Type B pancreatic cell (in vitro differentiated cells): ENCODE measurements around the gene SLC23A2. TPM values are rescaled to one million over a fixed set of nuclear protein-coding genes. Genes with fewer than 3 reads are reported as not detected.
"Not testable (repeated sequence)": the region's sequence is repeated elsewhere in the genome, so short reads cannot be mapped to it uniquely, and the experiment has no call there.

Source experiments
- DNase-seq: peaks from one replicate; pipeline ENCODE4 v3.0.0; 2021; ENCODE audit warnings: mixed read lengths; ENCODE audit not compliant: unreplicated experiment; ENCODE audit errors: extremely low spot score
- H3K27ac Mint-ChIP-seq: 2 replicates; pipeline ENCODE4 v1.8.0; 2021; ENCODE audit warnings: mild to moderate bottlenecking, mixed read lengths
- H3K27me3 Mint-ChIP-seq: 2 replicates; pipeline ENCODE4 v1.8.0; 2021; ENCODE audit warnings: mixed read lengths
- H3K36me3 Mint-ChIP-seq: 2 replicates; pipeline ENCODE4 v1.8.0; 2021; ENCODE audit warnings: mixed read lengths
- H3K4me1 Mint-ChIP-seq: one replicate; pipeline ENCODE4 v1.8.0; 2021; ENCODE audit warnings: mixed read lengths; ENCODE audit not compliant: unreplicated experiment
- H3K4me3 Mint-ChIP-seq: 2 replicates; pipeline ENCODE4 v1.8.0; 2021; ENCODE audit warnings: mild to moderate bottlenecking, mixed read lengths
- H3K9me3 Mint-ChIP-seq: 2 replicates; pipeline ENCODE4 v1.8.0; 2021; ENCODE audit warnings: mixed read lengths
- CTCF ChIP-seq: fragments of 200-600 bp; sonication (generic); conservative IDR thresholded peaks from 2 replicates; pipeline ENCODE4 v1.5.0; 2021; ENCODE audit warnings: antibody characterized with exemption, mild to moderate bottlenecking
- total RNA-seq: library from RNA; stranded (reverse); gene quantifications from 2 replicates; pipeline ENCODE4 v1.2.1, GENCODE V29; 2021; ENCODE audit warnings: low replicate concordance

Gene SLC23A2
- total RNA-seq, 1 donor from 2014 or later, result 19.6 TPM

- no peak for DNase-seq
- no peaks in the 10 kb centered on the region for H3K27me3 Mint-ChIP-seq
- H3K27ac Mint-ChIP-seq, result no peak overlapping the region
- TF ChIP-seq CTCF, result no peak
- peaks cover 36% of the 10 kb centered on the region for H3K4me1 Mint-ChIP-seq
- no peak overlapping the region for H3K4me3 Mint-ChIP-seq
- peaks cover 21% of the 10 kb centered on the region for H3K36me3 Mint-ChIP-seq
- no peaks in the 10 kb centered on the region for H3K9me3 Mint-ChIP-seq
Measured at GRCh38 chr20:4925842-4926530, 75.3 kb downstream of the SLC23A2 start.

- Mint-ChIP-seq H3K27me3 (no peaks in the 10 kb centered on the region), H3K9me3 (no peaks in the 10 kb centered on the region), H3K36me3 (peaks cover 18% of the 10 kb centered on the region), H3K4me1 (peaks cover 32% of the 10 kb centered on the region), H3K4me3 (no peak overlapping the region), H3K27ac (no peak overlapping the region)
- DNase-seq, result no peak
- no peak for TF ChIP-seq CTCF
Measured at GRCh38 chr20:4924446-4924845, 76.9 kb downstream of the SLC23A2 start.

- no peaks in the 10 kb centered on the region for H3K27me3 Mint-ChIP-seq
- H3K4me3 Mint-ChIP-seq, result no peak overlapping the region
- H3K27ac Mint-ChIP-seq, result no peak overlapping the region
- H3K9me3 Mint-ChIP-seq, result no peaks in the 10 kb centered on the region
- no peak for TF ChIP-seq CTCF
- H3K36me3 Mint-ChIP-seq, result peaks cover 18% of the 10 kb centered on the region
- H3K4me1 Mint-ChIP-seq, result peaks cover 32% of the 10 kb centered on the region
- DNase-seq, result no peak
Measured at GRCh38 chr20:4924032-4924431, 77.3 kb downstream of the SLC23A2 start.

GRCh38 chr20:4922186-4922585 lies 79.1 kb downstream of the SLC23A2 start:
- H3K36me3 Mint-ChIP-seq, result peaks cover 12% of the 10 kb centered on the region
- no peak for DNase-seq
- H3K4me1 Mint-ChIP-seq, result peaks cover 45% of the 10 kb centered on the region
- no peak overlapping the region for H3K4me3 Mint-ChIP-seq
- no peaks in the 10 kb centered on the region for H3K9me3 Mint-ChIP-seq
- H3K27ac Mint-ChIP-seq, result no peak overlapping the region
- no peak for TF ChIP-seq CTCF
- H3K27me3 Mint-ChIP-seq, result no peaks in the 10 kb centered on the region

GRCh38 chr20:4921271-4921670 lies 80.0 kb downstream of the SLC23A2 start:
- Mint-ChIP-seq H3K4me1 (peaks cover 47% of the 10 kb centered on the region), H3K36me3 (peaks cover 12% of the 10 kb centered on the region)
- not testable (repeated sequence) for H3K27ac Mint-ChIP-seq, H3K27me3 Mint-ChIP-seq, H3K9me3 Mint-ChIP-seq, H3K4me3 Mint-ChIP-seq, DNase-seq

- TF ChIP-seq CTCF, result no peak
- H3K27me3 Mint-ChIP-seq, result no peaks in the 10 kb centered on the region
- H3K36me3 Mint-ChIP-seq, result peaks cover 10% of the 10 kb centered on the region
- no peak for DNase-seq
- peaks cover 41% of the 10 kb centered on the region for H3K4me1 Mint-ChIP-seq
- H3K4me3 Mint-ChIP-seq, result no peak overlapping the region
- no peak overlapping the region for H3K27ac Mint-ChIP-seq
- no peaks in the 10 kb centered on the region for H3K9me3 Mint-ChIP-seq
Measured at GRCh38 chr20:4920655-4921054, 80.7 kb downstream of the SLC23A2 start.
